ENCODE measurements around the gene COL23A1. TPM values are rescaled to one million over a fixed set of nuclear protein-coding genes. Genes with fewer than 3 reads are reported as not detected.

Gene COL23A1
- polyA plus RNA-seq, 3 donors: 0.11 to 0.21 TPM; not detected in 1

GRCh38 chr5:178280631-178281030 lies 309.6 kb downstream of the COL23A1 start:
- no peaks in the 10 kb centered on the region for H3K36me3 Mint-ChIP-seq
- H3K27ac Mint-ChIP-seq: no peak overlapping the region
- Histone ChIP-seq H3K27me3 (ENCODE audit: control insufficient read depth in 2 of 2, insufficient read depth in 2 of 2, low read length in 2 of 2) (no peaks in the 10 kb centered on the region), H3K4me1 (ENCODE audit: control insufficient read depth in 1 of 2, insufficient read depth in 2 of 2, low read length in 2 of 2) (peaks cover 5 to 7% of the 10 kb centered on the region in 2 donors), H3K36me3 (replicated peaks in 1 of 2; ENCODE audit: control insufficient read depth in 1 of 2, insufficient read depth in 2 of 2, low read length in 2 of 2) (no peaks in the 10 kb centered on the region), H3K9ac (ENCODE audit: insufficient read depth, low read length, poor library complexity, severe bottlenecking) (no peak overlapping the region), H3K27ac (ENCODE audit: low read depth in 1 of 2, low read length in 2 of 2) (no peak overlapping the region), H3K9me3 (replicated peaks in 1 of 2; ENCODE audit: control insufficient read depth in 1 of 2, insufficient read depth in 1 of 2, low read length in 2 of 2) (peaks cover 6 to 16% of the 10 kb centered on the region in 2 donors), H3K79me2 (ENCODE audit: insufficient read depth, low read length) (no peaks in the 10 kb centered on the region), H2AFZ (ENCODE audit: insufficient read depth, low read depth, low read length, poor library complexity, severe bottlenecking) (no peak overlapping the region), H3K4me3 (replicated peaks in 1 of 3; ENCODE audit: low read depth in 2 of 3, low read length in 3 of 3) (no peak overlapping the region), H3K4me2 (replicated peaks; ENCODE audit: extremely low read depth, low read length, poor library complexity, severe bottlenecking) (no peak overlapping the region), H4K20me1 (ENCODE audit: insufficient read depth, low read length) (no peaks in the 10 kb centered on the region)
- no peak for DNase-seq
- 91% methylated on average over 9 of the region's 9 CpGs for WGBS (ENCODE audit: insufficient coverage)
- TF ChIP-seq CTCF (IDR thresholded peaks at IDR 0.05): no peak
- peaks cover 0 to 3% (median 2%) of the 10 kb centered on the region in 3 donors for H3K27me3 Mint-ChIP-seq (ENCODE audit: low read depth in 3 of 3)
- H3K4me1 Mint-ChIP-seq: peaks cover 8% of the 10 kb centered on the region
- intact Hi-C loops (cut with micrococcal nuclease): loop anchor here (2.0 to 5.0 kb wide), 3 partner anchors 270 to 562 kb away; partner anchors contain the start of gene COL23A1 (in 1 of the 2)
- peaks cover 9 to 18% (median 15%) of the 10 kb centered on the region in 7 donors for H3K9me3 Mint-ChIP-seq
- no peak overlapping the region for H3K4me3 Mint-ChIP-seq

DNA sequence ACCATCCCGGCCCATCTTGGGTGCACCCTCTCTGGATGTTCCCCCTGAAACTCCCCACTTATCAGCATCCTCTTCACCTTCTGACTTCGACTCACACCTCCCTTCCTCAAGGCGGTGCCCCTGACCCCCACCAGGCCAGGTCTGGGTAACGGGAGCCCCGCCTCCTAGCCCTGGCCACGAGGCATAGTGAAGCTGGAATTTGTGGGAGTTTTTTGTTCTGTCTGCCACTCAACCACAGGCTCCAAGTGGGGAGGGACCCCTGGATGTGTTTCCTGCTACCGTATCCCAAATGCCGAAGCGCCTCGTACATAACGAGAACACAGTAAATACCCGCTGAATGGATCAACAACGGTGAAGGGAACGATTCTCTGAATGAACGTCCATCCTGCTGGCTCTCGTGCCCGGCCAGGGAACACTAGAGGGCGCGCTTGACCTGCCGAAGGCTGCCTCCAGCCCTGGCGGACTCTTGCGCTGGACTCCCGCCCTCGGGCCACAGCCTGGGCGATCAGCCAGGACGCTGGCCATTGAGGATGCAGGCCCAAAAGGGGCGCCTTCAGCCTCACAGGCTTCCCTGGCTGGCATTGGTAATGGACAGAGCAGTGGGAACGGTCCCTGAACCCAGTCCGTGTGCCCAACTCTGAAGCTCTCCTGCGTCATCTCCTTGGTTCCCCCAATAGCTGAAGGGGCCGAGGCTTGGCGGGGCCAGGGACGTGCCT lies 310.3 kb downstream of the COL23A1 start:
- Mint-ChIP-seq H3K9me3 (peaks cover 11 to 20% (median 17%) of the 10 kb centered on the region in 7 donors), H3K27me3 (ENCODE audit: low read depth in 3 of 3) (peaks cover 0 to 3% (median 2%) of the 10 kb centered on the region in 3 donors), H3K4me3 (peak overlapping the region in 1 of 2 donors; percentile 57), H3K27ac (no peak overlapping the region), H3K4me1 (peaks cover 8% of the 10 kb centered on the region), H3K36me3 (no peaks in the 10 kb centered on the region)
- H3K4me3 ChIP-seq (replicated peaks in 1 of 3; ENCODE audit: low read depth in 2 of 3, low read length in 3 of 3): no peak overlapping the region
- no peak overlapping the region for H3K27ac ChIP-seq (ENCODE audit: low read depth in 1 of 2, low read length in 2 of 2)
- WGBS (ENCODE audit: insufficient coverage): 13% methylated on average over 27 of the region's 33 CpGs
- no peaks in the 10 kb centered on the region for H3K79me2 ChIP-seq (ENCODE audit: insufficient read depth, low read length)
- peak overlapping the region; percentile 37 for H2AFZ ChIP-seq (ENCODE audit: insufficient read depth, low read depth, low read length, poor library complexity, severe bottlenecking)
- no peaks in the 10 kb centered on the region for H3K36me3 ChIP-seq (replicated peaks in 1 of 2; ENCODE audit: control insufficient read depth in 1 of 2, insufficient read depth in 2 of 2, low read length in 2 of 2)
- intact Hi-C loops (cut with micrococcal nuclease): loop anchor here (2.0 to 5.0 kb wide), 4 partner anchors 271 to 562 kb away; partner anchors contain the start of gene COL23A1 (in 1 of the 2)
- peak; percentile 93 for TF ChIP-seq CTCF (IDR thresholded peaks at IDR 0.05)
- no peaks in the 10 kb centered on the region for H3K27me3 ChIP-seq (ENCODE audit: control insufficient read depth in 2 of 2, insufficient read depth in 2 of 2, low read length in 2 of 2)
- H3K4me1 ChIP-seq (ENCODE audit: control insufficient read depth in 1 of 2, insufficient read depth in 2 of 2, low read length in 2 of 2): peaks cover 5 to 7% of the 10 kb centered on the region in 2 donors
- H3K4me2 ChIP-seq (replicated peaks; ENCODE audit: extremely low read depth, low read length, poor library complexity, severe bottlenecking): peak overlapping the region; percentile 19
- peaks cover 6 to 20% of the 10 kb centered on the region in 2 donors for H3K9me3 ChIP-seq (replicated peaks in 1 of 2; ENCODE audit: control insufficient read depth in 1 of 2, insufficient read depth in 1 of 2, low read length in 2 of 2)
- H4K20me1 ChIP-seq (ENCODE audit: insufficient read depth, low read length): no peaks in the 10 kb centered on the region
- peak; percentile 63 to 78 (median 75) for DNase-seq
- no peak overlapping the region for H3K9ac ChIP-seq (ENCODE audit: insufficient read depth, low read length, poor library complexity, severe bottlenecking)
